Measurements from ENCODE around the gene ZNF492.
"Not testable (repeated sequence)": the region's sequence is repeated elsewhere in the genome, so short reads cannot be mapped to it uniquely, and the experiment has no call there.

The ZNF492 gene

GRCh38 chr19:22617614-22618320, 16.4 kb upstream of the ZNF492 start:
- no peak for DNase-seq (ENCODE audit: low read depth in 2 of 2)

GRCh38 chr19:22619371-22619770, 14.8 kb upstream of the ZNF492 start:
- no peak for DNase-seq (ENCODE audit: low read depth in 2 of 2)

GRCh38 chr19:22619932-22620331, 14.2 kb upstream of the ZNF492 start:
- no peak for DNase-seq (ENCODE audit: low read depth in 2 of 2)

- no peak for DNase-seq (ENCODE audit: low read depth in 2 of 2)
Measured at GRCh38 chr19:22620401-22620800, 13.7 kb upstream of the ZNF492 start.

GRCh38 chr19:22620912-22621311, 13.2 kb upstream of the ZNF492 start:
- DNase-seq (ENCODE audit: low read depth in 2 of 2), result no peak

GRCh38 chr19:22622020-22622419, 12.1 kb upstream of the ZNF492 start:
- DNase-seq (ENCODE audit: low read depth in 2 of 2), result no peak

- no peak for DNase-seq (ENCODE audit: low read depth in 2 of 2)
Measured at GRCh38 chr19:22622901-22623840, 11.0 kb upstream of the ZNF492 start.

GRCh38 chr19:22623841-22624221, 10.3 kb upstream of the ZNF492 start:
- no peak for DNase-seq (ENCODE audit: low read depth in 2 of 2)

- no peak for DNase-seq (ENCODE audit: low read depth in 2 of 2)
Measured at GRCh38 chr19:22625266-22626035, 8.7 kb upstream of the ZNF492 start.

GRCh38 chr19:22627526-22627925, 6.6 kb upstream of the ZNF492 start:
- no peak for DNase-seq (ENCODE audit: low read depth in 2 of 2)

GRCh38 chr19:22628401-22628800, 5.7 kb upstream of the ZNF492 start:
- DNase-seq (ENCODE audit: low read depth in 2 of 2), result no peak

- no peak for DNase-seq (ENCODE audit: low read depth in 2 of 2)
Measured at GRCh38 chr19:22634450-22634827, 315 bp downstream of the ZNF492 start.

GRCh38 chr19:22685493-22685892, 51.4 kb downstream of the ZNF492 start:
- not testable (repeated sequence) for DNase-seq (ENCODE audit: low read depth in 2 of 2)

- not testable (repeated sequence) for DNase-seq (ENCODE audit: low read depth in 2 of 2)
Measured at GRCh38 chr19:22702661-22703060, 68.5 kb downstream of the ZNF492 start.

GRCh38 chr19:22703096-22703495, 69.0 kb downstream of the ZNF492 start:
- DNase-seq (ENCODE audit: low read depth in 2 of 2), result not testable (repeated sequence)

- DNase-seq (ENCODE audit: low read depth in 2 of 2), result no peak
Measured at GRCh38 chr19:22708983-22709382, 74.9 kb downstream of the ZNF492 start.

All from stimulated activated CD4-positive, alpha-beta T cell treated with anti-CD3 and anti-CD28 coated beads, Interleukin-1b, Interleukin-23, amount 100 ng/mL, for 4 hours (primary cell).